ENCODE data around the gene SCAF4.
"Not testable (repeated sequence)": the region's sequence is repeated elsewhere in the genome, so short reads cannot be mapped to it uniquely, and the experiment has no call there.

Gene SCAF4, protein sequence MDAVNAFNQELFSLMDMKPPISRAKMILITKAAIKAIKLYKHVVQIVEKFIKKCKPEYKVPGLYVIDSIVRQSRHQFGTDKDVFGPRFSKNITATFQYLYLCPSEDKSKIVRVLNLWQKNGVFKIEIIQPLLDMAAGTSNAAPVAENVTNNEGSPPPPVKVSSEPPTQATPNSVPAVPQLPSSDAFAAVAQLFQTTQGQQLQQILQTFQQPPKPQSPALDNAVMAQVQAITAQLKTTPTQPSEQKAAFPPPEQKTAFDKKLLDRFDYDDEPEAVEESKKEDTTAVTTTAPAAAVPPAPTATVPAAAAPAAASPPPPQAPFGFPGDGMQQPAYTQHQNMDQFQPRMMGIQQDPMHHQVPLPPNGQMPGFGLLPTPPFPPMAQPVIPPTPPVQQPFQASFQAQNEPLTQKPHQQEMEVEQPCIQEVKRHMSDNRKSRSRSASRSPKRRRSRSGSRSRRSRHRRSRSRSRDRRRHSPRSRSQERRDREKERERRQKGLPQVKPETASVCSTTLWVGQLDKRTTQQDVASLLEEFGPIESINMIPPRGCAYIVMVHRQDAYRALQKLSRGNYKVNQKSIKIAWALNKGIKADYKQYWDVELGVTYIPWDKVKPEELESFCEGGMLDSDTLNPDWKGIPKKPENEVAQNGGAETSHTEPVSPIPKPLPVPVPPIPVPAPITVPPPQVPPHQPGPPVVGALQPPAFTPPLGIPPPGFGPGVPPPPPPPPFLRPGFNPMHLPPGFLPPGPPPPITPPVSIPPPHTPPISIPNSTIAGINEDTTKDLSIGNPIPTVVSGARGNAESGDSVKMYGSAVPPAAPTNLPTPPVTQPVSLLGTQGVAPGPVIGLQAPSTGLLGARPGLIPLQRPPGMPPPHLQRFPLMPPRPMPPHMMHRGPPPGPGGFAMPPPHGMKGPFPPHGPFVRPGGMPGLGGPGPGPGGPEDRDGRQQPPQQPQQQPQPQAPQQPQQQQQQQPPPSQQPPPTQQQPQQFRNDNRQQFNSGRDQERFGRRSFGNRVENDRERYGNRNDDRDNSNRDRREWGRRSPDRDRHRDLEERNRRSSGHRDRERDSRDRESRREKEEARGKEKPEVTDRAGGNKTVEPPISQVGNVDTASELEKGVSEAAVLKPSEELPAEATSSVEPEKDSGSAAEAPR

DNA sequence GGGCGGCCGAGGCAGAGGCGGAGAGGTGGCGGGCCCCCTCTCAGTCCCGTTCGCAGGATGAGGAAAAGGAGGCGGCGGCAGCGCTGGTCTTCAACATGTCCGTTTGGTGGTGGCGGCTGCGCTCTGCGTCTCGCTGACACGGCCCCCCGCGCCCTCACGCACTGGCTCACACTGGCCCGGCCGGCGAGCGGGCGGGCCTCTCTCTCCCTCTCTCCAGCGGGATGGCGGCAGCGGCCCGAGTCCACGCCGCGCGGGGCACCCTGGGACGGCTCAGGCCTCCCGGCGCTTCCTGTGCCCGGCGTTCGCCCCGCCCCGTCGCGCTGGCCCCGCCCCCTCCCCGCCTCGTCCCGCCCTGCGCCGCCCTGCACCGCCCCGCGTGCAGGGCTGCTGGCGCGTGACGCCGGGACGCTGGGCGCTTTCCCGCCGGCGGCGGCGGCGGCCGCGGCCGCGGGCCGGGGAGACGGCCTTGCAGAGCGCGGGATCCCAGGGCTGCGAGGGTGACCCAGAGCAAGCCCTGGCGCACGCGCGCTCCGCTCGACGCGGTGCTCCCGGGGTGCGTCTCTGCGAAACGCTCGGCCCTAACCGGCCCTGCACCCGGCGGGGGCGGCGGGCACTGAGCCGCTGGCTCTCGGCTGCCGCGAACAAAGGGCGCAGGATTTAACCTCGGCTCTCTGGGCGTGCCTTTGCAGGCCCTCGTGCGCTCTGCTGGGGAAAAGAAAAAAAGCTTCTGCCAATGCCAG, at the start of gene SCAF4:
Gene SCAF4, minus strand, starts transcription at position 262 of the 740 bp plus-strand sequence. CDS start 426 bp downstream, outside the sequence.
- H3K4me3 ChIP-seq (ENCODE audit: low read length): peak within 1 kb of the TSS; percentile 88
- no peaks in the 10 kb centered on the region for H3K9me3 ChIP-seq (ENCODE audit: control insufficient read depth, low read length)
- H3K36me3 ChIP-seq (ENCODE audit: control insufficient read depth, insufficient read depth, low read length, severe bottlenecking): no peaks in the 10 kb centered on the region
- H3K4me1 ChIP-seq (ENCODE audit: control insufficient read depth, insufficient read depth, low read length): peaks cover 36% of the 10 kb centered on the region
- no peaks in the 10 kb centered on the region for H3K27me3 ChIP-seq (replicated peaks; ENCODE audit: control insufficient read depth, insufficient read depth, low read length)
- DNase-seq (ENCODE audit: low read depth): peak; percentile 97
- peak within 1 kb of the TSS; percentile 96 for H3K9ac ChIP-seq (ENCODE audit: low read length)

DNA sequence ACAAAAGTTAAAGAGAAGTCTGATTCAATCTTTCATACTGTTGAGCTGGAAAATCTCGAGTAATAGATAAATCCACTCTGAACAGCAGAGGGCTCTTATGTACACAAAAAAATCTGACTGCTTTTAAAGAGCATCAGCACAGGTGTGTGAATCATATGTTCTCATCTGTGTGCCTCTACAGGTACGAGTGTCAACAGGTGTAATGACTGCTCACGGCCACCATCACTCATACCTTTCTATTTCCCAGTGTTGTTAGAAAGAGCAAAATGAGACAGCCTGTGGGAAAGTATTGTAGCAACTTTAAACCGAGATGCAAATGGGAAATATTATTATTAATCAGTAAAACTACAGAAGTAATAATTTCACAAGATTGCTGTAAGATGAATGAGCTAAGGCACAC, 49.0 kb upstream of the SCAF4 start:
- DNase-seq (ENCODE audit: low read depth): peak; percentile 19
- no peak overlapping the region for H3K4me3 ChIP-seq (ENCODE audit: low read length)
- no peaks in the 10 kb centered on the region for H3K27me3 ChIP-seq (replicated peaks; ENCODE audit: control insufficient read depth, insufficient read depth, low read length)
- H3K4me1 ChIP-seq (ENCODE audit: control insufficient read depth, insufficient read depth, low read length): peaks cover 12% of the 10 kb centered on the region
- H3K36me3 ChIP-seq (ENCODE audit: control insufficient read depth, insufficient read depth, low read length, severe bottlenecking): no peaks in the 10 kb centered on the region
- no peak overlapping the region for H3K9ac ChIP-seq (ENCODE audit: low read length)
- H3K9me3 ChIP-seq (ENCODE audit: control insufficient read depth, low read length): no peaks in the 10 kb centered on the region

- Histone ChIP-seq H3K36me3 (ENCODE audit: control insufficient read depth, insufficient read depth, low read length, severe bottlenecking) (no peaks in the 10 kb centered on the region), H3K9ac (ENCODE audit: low read length) (no peak overlapping the region), H3K9me3 (ENCODE audit: control insufficient read depth, low read length) (no peaks in the 10 kb centered on the region), H3K4me1 (ENCODE audit: control insufficient read depth, insufficient read depth, low read length) (peaks cover 7% of the 10 kb centered on the region), H3K27me3 (replicated peaks; ENCODE audit: control insufficient read depth, insufficient read depth, low read length) (no peaks in the 10 kb centered on the region), H3K4me3 (ENCODE audit: low read length) (no peak overlapping the region)
- no peak for DNase-seq (ENCODE audit: low read depth)
Observed at GRCh38 chr21:31778546-31778945, 46.6 kb upstream of the SCAF4 start.

- Histone ChIP-seq H3K9me3 (ENCODE audit: control insufficient read depth, low read length) (no peaks in the 10 kb centered on the region), H3K9ac (ENCODE audit: low read length) (no peak overlapping the region), H3K4me3 (ENCODE audit: low read length) (no peak overlapping the region), H3K36me3 (ENCODE audit: control insufficient read depth, insufficient read depth, low read length, severe bottlenecking) (no peaks in the 10 kb centered on the region), H3K27me3 (replicated peaks; ENCODE audit: control insufficient read depth, insufficient read depth, low read length) (no peaks in the 10 kb centered on the region), H3K4me1 (ENCODE audit: control insufficient read depth, insufficient read depth, low read length) (peaks cover 13% of the 10 kb centered on the region)
- no peak for DNase-seq (ENCODE audit: low read depth)
Observed at GRCh38 chr21:31777857-31778256, 45.9 kb upstream of the SCAF4 start.

GRCh38 chr21:31774031-31774430, 42.1 kb upstream of the SCAF4 start:
- no peak for DNase-seq (ENCODE audit: low read depth)
- Histone ChIP-seq H3K27me3 (replicated peaks; ENCODE audit: control insufficient read depth, insufficient read depth, low read length) (no peaks in the 10 kb centered on the region), H3K9ac (ENCODE audit: low read length) (no peak overlapping the region), H3K4me3 (ENCODE audit: low read length) (no peak overlapping the region), H3K36me3 (ENCODE audit: control insufficient read depth, insufficient read depth, low read length, severe bottlenecking) (no peaks in the 10 kb centered on the region), H3K9me3 (ENCODE audit: control insufficient read depth, low read length) (no peaks in the 10 kb centered on the region), H3K4me1 (ENCODE audit: control insufficient read depth, insufficient read depth, low read length) (peaks cover 7% of the 10 kb centered on the region)

- Histone ChIP-seq H3K9me3 (ENCODE audit: control insufficient read depth, low read length) (no peaks in the 10 kb centered on the region), H3K9ac (ENCODE audit: low read length) (no peak overlapping the region), H3K36me3 (ENCODE audit: control insufficient read depth, insufficient read depth, low read length, severe bottlenecking) (no peaks in the 10 kb centered on the region), H3K4me1 (ENCODE audit: control insufficient read depth, insufficient read depth, low read length) (peaks cover 7% of the 10 kb centered on the region), H3K4me3 (ENCODE audit: low read length) (no peak overlapping the region), H3K27me3 (replicated peaks; ENCODE audit: control insufficient read depth, insufficient read depth, low read length) (no peaks in the 10 kb centered on the region)
- DNase-seq (ENCODE audit: low read depth): no peak
Observed at GRCh38 chr21:31772674-31773555, 41.0 kb upstream of the SCAF4 start.

GRCh38 chr21:31771685-31772084, 39.8 kb upstream of the SCAF4 start:
- Histone ChIP-seq H3K27me3 (replicated peaks; ENCODE audit: control insufficient read depth, insufficient read depth, low read length) (no peaks in the 10 kb centered on the region), H3K36me3 (ENCODE audit: control insufficient read depth, insufficient read depth, low read length, severe bottlenecking) (no peaks in the 10 kb centered on the region), H3K9ac (ENCODE audit: low read length) (no peak overlapping the region), H3K4me3 (ENCODE audit: low read length) (no peak overlapping the region), H3K4me1 (ENCODE audit: control insufficient read depth, insufficient read depth, low read length) (peaks cover 7% of the 10 kb centered on the region), H3K9me3 (ENCODE audit: control insufficient read depth, low read length) (no peaks in the 10 kb centered on the region)
- DNase-seq (ENCODE audit: low read depth): no peak

DNA sequence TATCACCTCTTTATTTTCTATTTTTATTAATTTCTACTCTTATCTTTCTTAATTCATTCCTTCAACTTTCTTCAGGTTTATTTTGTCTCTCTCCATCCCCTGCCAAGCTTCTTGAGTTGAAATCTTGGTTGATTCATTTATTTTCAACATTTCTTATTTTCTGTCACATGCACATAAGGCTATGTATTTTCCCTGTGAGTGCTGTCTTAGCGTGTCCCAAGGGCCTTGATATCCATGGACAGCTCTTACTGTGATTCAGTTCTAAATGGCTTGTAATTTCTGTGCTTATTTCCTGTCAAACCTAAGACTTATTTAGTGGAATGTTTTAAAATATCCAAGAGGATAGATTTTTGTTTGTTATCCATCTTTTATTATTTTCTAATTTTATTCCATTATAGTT, 36.8 kb upstream of the SCAF4 start:
- Histone ChIP-seq H3K4me3 (ENCODE audit: low read length) (no peak overlapping the region), H3K27me3 (replicated peaks; ENCODE audit: control insufficient read depth, insufficient read depth, low read length) (no peaks in the 10 kb centered on the region), H3K9ac (ENCODE audit: low read length) (no peak overlapping the region), H3K9me3 (ENCODE audit: control insufficient read depth, low read length) (no peaks in the 10 kb centered on the region), H3K4me1 (ENCODE audit: control insufficient read depth, insufficient read depth, low read length) (peaks cover 7% of the 10 kb centered on the region), H3K36me3 (ENCODE audit: control insufficient read depth, insufficient read depth, low read length, severe bottlenecking) (no peaks in the 10 kb centered on the region)
- DNase-seq (ENCODE audit: low read depth): no peak

DNA sequence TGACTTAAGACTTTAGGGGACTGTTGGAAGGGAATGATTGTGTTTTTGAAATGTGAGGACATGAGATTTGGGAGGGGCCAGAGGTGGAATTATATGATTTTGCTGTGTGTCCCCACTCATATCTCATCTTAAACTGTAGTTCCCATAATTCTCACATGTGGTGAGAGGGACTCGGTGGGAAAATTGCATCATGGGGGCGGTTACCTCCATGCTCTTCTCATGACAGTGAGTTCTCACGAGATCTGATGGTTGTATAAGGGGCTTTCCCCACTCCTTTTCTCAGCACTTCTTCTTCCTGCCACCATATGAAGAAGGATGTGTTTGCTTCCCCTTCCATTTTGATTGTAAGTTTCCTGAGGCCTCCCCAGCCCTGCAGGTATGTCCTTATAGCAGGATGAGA, 35.0 kb upstream of the SCAF4 start:
- no peak overlapping the region for H3K4me3 ChIP-seq (ENCODE audit: low read length)
- H3K9me3 ChIP-seq (ENCODE audit: control insufficient read depth, low read length): no peaks in the 10 kb centered on the region
- no peak for DNase-seq (ENCODE audit: low read depth)
- no peaks in the 10 kb centered on the region for H3K4me1 ChIP-seq (ENCODE audit: control insufficient read depth, insufficient read depth, low read length)
- no peaks in the 10 kb centered on the region for H3K36me3 ChIP-seq (ENCODE audit: control insufficient read depth, insufficient read depth, low read length, severe bottlenecking)
- H3K9ac ChIP-seq (ENCODE audit: low read length): no peak overlapping the region
- H3K27me3 ChIP-seq (replicated peaks; ENCODE audit: control insufficient read depth, insufficient read depth, low read length): peaks cover 2% of the 10 kb centered on the region

GRCh38 chr21:31765850-31766249, 33.9 kb upstream of the SCAF4 start:
- not testable (repeated sequence) for H3K36me3 ChIP-seq (ENCODE audit: control insufficient read depth, insufficient read depth, low read length, severe bottlenecking); DNase-seq (ENCODE audit: low read depth); H3K27me3 ChIP-seq (replicated peaks; ENCODE audit: control insufficient read depth, insufficient read depth, low read length); H3K4me1 ChIP-seq (ENCODE audit: control insufficient read depth, insufficient read depth, low read length); H3K4me3 ChIP-seq (ENCODE audit: low read length); H3K9me3 ChIP-seq (ENCODE audit: control insufficient read depth, low read length); H3K9ac ChIP-seq (ENCODE audit: low read length)
